Thoracic aorta (tissue), 2 donors: Measurements from ENCODE around the gene OPRL1. TPM values are rescaled to one million over a fixed set of nuclear protein-coding genes. Genes with fewer than 3 reads are reported as not detected.

Source experiments
- ATAC-seq: fragments of 150-250 bp; one replicate; pipeline ENCODE4 v1.8.0; 2017; ENCODE audit warnings: low read depth; ENCODE audit not compliant: insufficient number of reproducible peaks, low FRiP score
- DNase-seq: peaks from one replicate; pipeline ENCODE4 v3.0.0-alpha.2; 2020; ENCODE audit warnings: low spot score
- H3K27ac ChIP-seq, 2 donors: fragments of 200-600 bp; sonication (generic); 1 replicate in 1 of 2; 2 replicates in 1 of 2; pipeline ENCODE4 v1.5.1; 2016; ENCODE audit warnings: mild to moderate bottlenecking in 2 of 2, moderate library complexity in 2 of 2
- H3K27me3 ChIP-seq: fragments of 200-600 bp; sonication (generic); replicated peaks from 2 replicates; pipeline ENCODE4 v1.6.0; 2016; ENCODE audit warnings: mild to moderate bottlenecking; ENCODE audit not compliant: insufficient read depth
- H3K36me3 ChIP-seq: fragments of 200-600 bp; sonication (generic); one replicate; pipeline ENCODE4 v1.5.1; 2016
- H3K4me1 ChIP-seq, 2 donors: fragments of 200-600 bp; sonication (generic); 1 replicate in 1 of 2; 2 replicates in 1 of 2; pipeline versions ENCODE4 v1.5.1 to v1.6.0; 2016; ENCODE audit warnings: low read depth in 2 of 2, mild to moderate bottlenecking in 1 of 2; ENCODE audit not compliant: control insufficient read depth in 1 of 2
- H3K4me3 ChIP-seq: fragments of 200-600 bp; sonication (generic); 2 replicates; pipeline ENCODE4 v1.5.1; 2016; ENCODE audit warnings: mild to moderate bottlenecking
- H3K9me3 ChIP-seq: fragments of 200-600 bp; sonication (generic); 2 replicates; pipeline ENCODE4 v1.5.1; 2016
- total RNA-seq, 2 donors: library from RNA; depleted of rRNA; stranded (reverse); fragments of >200 nt; gene quantifications; one replicate each; pipeline versions ENCODE4 v1.1.0 to v1.2.3, GENCODE V29; 2016
- TF ChIP-seq, protein P1 (sequence below): fragments of 200-600 bp; sonication (generic); IDR thresholded peaks from one replicate; pipeline ENCODE4 v1.5.1; 2019; ENCODE audit warnings: antibody characterized with exemption

Gene OPRL1
- total RNA-seq, 2 donors from 2014 or later, result 1.1 to 3.2 TPM

DNA sequence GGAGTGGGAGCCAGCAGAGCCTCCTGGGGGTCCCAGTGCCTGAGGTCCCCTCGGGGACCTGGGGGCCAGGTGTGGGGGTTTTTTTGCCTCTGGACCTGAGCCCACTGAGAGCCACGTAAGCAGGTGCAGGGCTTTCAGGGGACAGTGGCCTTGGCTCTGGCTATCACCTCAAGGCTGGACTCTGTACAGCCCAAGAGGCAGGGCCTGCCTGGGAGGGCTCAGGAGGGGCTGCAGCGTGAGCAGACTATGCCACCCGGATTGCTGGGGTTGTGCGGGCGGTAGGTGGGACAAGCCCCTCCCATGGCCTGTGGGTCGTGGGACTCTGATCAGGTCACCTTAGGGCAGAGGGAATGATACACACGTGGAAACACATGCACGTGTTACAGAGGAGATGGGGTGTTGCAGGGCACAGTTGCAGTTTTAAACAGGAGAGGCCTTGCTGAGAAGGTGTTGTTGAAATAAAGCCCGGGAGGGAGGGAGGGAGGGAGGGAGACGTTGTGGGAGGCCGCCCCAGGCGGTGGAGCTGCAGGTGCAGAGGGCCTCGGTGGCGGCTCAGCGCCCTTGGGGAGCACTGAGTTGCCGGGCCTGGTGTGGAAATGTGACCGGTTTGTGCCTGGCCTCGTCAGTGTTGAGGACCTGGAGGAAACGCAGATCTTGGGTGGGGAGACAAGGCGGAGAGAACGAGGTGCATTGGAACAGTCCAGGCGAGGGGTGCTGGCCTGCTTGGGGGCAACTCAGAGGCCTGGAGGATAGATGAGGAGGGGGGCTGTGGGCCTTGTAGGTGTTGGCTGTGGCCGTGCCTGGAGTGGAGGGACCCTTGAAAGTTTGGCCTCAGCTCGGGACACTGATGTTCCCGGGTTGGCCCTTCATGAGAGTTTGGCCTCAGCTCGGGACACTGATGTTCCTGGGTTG is 14.6 kb upstream of the OPRL1 start:
- H3K4me1 ChIP-seq, result peaks cover 18 to 24% of the 10 kb centered on the region in 2 donors
- H3K36me3 ChIP-seq, result peaks cover 7% of the 10 kb centered on the region
- TF ChIP-seq, protein P1, sequence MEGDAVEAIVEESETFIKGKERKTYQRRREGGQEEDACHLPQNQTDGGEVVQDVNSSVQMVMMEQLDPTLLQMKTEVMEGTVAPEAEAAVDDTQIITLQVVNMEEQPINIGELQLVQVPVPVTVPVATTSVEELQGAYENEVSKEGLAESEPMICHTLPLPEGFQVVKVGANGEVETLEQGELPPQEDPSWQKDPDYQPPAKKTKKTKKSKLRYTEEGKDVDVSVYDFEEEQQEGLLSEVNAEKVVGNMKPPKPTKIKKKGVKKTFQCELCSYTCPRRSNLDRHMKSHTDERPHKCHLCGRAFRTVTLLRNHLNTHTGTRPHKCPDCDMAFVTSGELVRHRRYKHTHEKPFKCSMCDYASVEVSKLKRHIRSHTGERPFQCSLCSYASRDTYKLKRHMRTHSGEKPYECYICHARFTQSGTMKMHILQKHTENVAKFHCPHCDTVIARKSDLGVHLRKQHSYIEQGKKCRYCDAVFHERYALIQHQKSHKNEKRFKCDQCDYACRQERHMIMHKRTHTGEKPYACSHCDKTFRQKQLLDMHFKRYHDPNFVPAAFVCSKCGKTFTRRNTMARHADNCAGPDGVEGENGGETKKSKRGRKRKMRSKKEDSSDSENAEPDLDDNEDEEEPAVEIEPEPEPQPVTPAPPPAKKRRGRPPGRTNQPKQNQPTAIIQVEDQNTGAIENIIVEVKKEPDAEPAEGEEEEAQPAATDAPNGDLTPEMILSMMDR, result no peak
- H3K27me3 ChIP-seq, result no peaks in the 10 kb centered on the region
- ATAC-seq (no peak), DNase-seq (no peak)
- H3K27ac ChIP-seq, result no peak overlapping the region
- no peak overlapping the region for H3K4me3 ChIP-seq
- H3K9me3 ChIP-seq, result no peaks in the 10 kb centered on the region

DNA sequence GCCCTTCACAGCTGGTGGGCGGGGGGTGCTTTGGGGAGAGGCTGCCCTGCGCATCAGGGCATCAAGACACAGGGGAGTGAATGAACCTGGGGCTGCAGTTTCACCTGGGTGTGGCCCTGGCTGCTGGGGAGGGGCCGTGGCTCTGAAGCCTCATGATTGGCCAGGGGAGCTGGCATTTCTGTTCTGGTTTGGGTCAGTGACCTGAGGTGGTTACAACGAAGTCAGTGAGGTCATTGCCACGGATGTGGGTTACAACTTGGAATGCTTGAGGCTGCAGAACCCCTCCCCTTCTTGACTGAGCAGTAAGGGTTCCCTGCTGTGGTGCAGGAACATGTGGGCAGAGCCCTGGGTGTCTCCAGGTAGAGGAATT is 13.9 kb upstream of the OPRL1 start:
- Histone ChIP-seq H3K4me1 (peaks cover 18 to 24% of the 10 kb centered on the region in 2 donors), H3K9me3 (no peaks in the 10 kb centered on the region), H3K4me3 (no peak overlapping the region), H3K36me3 (peaks cover 7% of the 10 kb centered on the region), H3K27ac (no peak overlapping the region), H3K27me3 (no peaks in the 10 kb centered on the region)
- ATAC-seq (no peak), DNase-seq (no peak)
- TF ChIP-seq, protein P1, result no peak

DNA sequence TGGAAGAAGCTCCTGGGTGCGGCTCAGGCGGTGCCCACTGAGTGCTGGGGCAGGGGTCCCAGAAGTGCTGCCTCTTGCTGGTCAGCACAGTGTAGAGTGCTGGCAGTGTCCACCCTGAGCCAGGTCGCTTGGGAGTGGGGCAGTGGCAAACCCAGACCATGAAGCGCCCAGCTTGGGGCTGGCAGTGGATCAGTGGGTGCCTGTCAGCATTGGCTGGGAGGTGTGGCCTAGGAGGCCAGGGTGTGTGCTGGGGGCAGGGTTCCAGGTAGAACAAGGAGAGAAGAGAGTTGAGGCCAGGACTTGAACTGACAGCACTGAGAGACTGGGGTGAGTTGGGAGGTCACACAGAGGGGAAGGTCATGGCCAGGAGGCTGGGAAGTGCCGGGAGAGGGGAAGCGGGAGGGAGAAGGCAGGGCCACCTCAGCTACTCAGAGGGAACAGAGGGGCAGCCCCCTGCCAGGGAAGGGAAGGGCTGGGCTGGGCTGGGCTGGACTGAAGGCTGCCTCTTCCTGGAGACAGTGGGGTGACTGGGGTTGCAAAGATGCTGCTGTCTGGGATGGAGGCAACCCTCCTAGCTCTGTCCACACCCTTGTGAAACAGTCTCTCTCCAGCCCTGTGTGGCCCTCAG is 12.8 kb upstream of the OPRL1 start:
- Histone ChIP-seq H3K9me3 (no peaks in the 10 kb centered on the region), H3K27me3 (no peaks in the 10 kb centered on the region), H3K36me3 (peaks cover 13% of the 10 kb centered on the region), H3K4me3 (no peak overlapping the region), H3K4me1 (peaks cover 18 to 23% of the 10 kb centered on the region in 2 donors), H3K27ac (no peak overlapping the region)
- TF ChIP-seq, protein P1, result no peak
- no peak for ATAC-seq
- DNase-seq, result no peak

DNA sequence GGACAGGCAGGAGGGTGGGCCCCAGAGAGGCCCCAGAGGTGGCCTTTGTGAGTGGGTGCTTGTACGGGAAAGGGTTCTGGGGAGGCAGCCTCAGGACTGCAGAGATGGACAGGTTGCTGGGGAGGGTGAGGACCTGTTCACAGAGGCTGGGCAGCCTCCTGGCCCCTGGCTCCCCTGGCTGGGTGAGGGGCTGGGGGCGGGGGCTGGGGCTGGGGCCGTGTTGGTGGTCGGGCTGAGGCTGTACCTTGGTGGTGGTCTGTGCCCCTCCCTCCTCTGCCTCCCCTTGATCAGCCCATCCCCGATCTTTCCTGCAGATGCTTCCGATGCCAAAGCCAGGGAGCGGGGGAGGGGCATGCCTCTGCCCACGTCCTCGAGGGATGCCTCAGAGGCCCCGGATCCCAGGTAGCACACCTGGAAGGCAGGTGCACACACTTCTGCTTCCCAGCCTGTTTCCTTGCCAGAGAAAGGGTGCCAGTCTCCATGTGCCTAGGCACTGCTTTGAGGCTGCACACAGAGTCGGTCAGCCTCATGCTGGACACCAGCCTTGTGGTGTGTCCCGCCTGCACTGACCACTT is 12.1 kb upstream of the OPRL1 start:
- no peak overlapping the region for H3K4me3 ChIP-seq
- H3K27me3 ChIP-seq, result no peaks in the 10 kb centered on the region
- H3K36me3 ChIP-seq, result peaks cover 16% of the 10 kb centered on the region
- DNase-seq (no peak), ATAC-seq (no peak)
- peaks cover 14 to 17% of the 10 kb centered on the region in 2 donors for H3K4me1 ChIP-seq
- H3K9me3 ChIP-seq, result no peaks in the 10 kb centered on the region
- TF ChIP-seq, protein P1, result no peak
- H3K27ac ChIP-seq, result no peak overlapping the region
